ENCODE data around the gene FBLN7.

FBLN7 gene

DNA sequence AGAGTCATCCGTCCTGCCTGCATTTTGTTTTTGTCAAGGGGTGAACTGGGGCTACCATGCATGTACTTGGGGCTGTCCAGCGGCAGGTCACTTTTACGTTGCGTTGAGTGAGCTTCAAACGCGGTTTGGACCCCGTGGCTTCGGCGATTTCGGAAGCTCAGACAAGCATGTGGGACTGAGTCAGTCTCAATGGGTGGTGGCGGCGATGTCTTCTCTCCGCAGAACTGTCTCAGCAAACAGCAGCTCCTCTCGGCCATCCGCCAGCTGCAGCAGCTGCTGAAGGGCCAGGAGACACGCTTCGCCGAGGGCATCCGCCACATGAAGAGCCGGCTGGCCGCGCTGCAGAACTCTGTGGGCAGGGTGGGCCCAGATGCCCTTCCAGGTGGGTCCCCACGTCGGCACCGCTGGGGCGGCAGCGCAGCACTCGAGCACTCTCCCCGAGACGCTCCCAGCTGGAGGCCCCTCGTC, 21.3 kb downstream of the FBLN7 start:
- no peak for DNase-seq

DNA sequence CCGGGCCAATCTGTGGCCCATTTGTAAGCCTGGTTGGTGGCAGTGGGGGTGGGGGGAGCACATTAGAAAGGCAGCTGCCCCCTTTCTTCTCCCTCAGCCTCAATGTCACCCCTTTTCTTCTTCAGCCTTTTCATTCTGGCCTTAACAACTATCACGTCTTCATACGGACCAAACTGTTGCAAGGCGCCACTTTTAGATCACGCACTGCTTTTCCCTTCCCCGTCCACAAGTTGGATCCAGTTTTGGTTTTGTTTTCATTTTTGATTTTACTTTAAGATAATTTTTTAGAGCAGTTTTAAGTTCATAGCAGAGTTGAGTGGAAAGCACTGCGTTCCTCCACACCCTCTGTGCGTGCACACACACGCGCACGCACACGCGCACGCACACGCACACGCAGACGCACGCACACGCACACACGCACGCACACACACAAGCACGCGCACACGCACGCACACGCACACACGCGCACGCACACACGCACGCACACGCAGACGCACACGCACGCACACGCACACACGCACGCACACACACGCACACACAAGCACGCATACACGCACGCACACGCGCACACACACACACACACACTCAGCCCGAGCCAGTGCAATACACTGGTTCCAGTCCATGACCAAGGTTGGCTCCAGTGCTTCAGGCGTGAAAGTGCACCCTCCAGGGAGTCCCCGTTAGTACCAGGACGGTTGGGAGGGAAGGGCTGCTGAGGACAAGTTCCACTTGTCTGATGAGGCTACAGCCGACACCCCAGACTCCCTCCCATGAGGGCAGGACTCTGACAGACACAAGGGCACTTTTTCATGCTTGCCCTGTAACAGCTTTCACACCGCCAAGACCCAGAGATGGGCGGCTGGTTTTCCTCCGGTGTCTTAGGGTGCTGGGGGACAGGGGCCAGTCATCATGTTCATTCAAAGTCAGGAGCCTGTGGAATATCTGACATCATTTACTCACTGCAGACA, 22.4 kb downstream of the FBLN7 start:
- no peak for DNase-seq

GRCh38 chr2:112161431-112162145, 23.4 kb downstream of the FBLN7 start:
- DNase-seq = no peak

GRCh38 chr2:112162341-112162740, 24.2 kb downstream of the FBLN7 start:
- no peak for DNase-seq

- no peak for DNase-seq
Observed at GRCh38 chr2:112162956-112163355, 24.8 kb downstream of the FBLN7 start.

GRCh38 chr2:112163541-112163981, 25.4 kb downstream of the FBLN7 start:
- DNase-seq = no peak

DNA sequence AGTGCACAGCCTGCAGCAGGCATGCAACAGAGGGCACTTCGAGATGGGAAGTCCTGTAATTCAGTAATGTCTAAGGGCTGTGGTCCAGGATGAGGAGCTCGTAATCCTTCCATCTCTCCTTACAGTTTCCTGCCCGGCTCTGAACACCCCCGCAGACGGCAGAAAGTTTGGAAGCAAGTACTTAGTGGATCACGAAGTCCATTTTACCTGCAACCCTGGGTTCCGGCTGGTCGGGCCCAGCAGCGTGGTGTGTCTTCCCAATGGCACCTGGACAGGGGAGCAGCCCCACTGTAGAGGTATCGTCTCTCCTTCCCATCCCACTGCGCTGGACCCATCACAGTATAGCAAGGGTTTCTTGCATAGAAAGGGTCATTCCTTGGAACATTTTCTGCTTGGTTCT, 26.7 kb downstream of the FBLN7 start:
- no peak for DNase-seq

DNA sequence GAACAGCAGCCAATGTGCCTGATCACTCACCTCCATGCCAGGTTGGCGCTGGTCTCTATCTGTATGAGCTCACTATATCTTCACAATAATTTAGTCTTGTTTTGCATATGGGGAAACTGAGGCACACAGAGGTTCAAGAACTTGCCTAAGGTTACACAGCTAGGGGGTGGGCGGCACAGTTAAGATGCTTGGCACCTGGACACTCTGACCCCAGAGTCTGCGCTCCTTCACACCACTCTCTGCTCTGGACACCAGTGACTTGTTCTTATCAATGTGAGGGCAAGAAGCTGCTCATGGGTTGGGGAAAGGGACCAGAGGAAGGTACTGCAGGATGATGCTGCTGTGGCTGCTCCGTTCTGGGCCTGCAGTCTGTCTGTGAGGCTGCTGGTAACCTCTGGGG, 27.1 kb downstream of the FBLN7 start:
- no peak for DNase-seq

GRCh38 chr2:112166806-112167499, 28.8 kb downstream of the FBLN7 start:
- DNase-seq = no peak

GRCh38 chr2:112168422-112169124, 30.4 kb downstream of the FBLN7 start:
- DNase-seq = no peak

DNA sequence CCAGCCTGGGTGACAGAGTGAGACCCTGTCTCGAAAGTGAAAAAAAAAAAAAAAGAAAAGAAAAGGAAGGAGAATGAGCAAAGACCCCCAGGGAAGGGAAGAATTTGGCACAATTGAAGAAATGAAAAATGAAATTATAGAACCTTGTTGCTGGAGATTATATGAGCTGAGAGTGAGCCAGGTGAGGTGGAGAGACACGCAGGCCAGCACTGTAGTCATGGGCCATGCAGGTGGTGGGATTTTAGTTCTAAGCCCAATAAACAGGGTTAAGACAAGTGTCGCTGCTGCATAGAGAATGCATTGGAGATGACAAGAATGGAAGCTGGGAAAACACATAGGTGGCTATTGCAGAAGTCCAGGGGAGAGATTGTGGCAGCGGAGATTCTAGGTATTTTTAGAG, 32.3 kb downstream of the FBLN7 start:
- DNase-seq = no peak

DNA sequence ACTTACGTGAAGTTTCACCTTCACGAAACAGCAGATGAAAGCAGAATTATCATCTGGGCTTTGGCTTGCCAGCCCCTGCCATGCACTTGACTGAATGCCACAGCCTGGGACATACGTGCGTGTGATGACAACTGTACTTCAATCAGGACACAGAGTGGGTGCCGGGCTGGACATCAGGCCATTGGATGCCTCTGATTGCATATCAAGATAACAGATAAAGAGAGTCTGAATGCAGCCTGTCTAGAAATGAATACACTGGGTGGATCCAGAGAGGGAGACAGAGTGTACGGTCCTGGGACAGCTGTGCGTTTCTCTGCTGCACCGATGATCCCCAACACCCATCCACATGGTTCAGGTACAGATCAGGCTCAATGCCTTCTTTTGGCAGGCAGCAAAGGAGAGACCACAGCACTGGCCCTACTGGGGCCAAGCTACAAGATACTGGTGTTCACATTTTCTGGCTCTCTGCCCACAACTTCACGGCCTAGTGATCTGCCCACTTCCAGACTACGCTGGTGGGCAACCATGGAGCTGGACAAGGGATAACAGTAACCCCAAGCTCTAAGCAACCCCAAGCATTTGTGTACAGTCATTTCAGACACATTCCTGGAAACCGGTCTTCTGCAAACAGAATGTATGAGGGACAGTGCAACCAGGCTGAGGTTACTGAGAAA, 35.6 kb downstream of the FBLN7 start:
- DNase-seq = no peak

DNA sequence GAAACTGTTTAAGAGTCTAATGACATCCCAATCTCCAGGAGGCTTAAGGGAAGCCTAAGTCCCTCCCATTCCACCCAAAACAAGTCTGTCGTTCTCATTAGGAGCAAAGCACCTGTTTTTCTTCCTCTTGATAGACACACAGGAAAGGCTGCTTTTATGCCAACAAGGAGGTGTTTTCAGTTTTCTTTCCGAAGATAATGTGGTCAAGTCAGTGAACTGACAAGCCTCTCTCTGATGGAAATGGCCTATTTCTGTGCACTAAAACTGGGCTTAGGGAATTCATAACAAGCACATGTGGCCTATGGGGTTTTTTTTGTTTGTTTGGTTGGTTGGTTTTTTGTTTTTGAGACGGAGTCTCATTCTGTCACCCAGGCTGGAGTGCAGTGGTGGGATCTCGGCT, 36.2 kb downstream of the FBLN7 start:
- no peak for DNase-seq

GRCh38 chr2:112175333-112175732, 37.1 kb downstream of the FBLN7 start:
- no peak for DNase-seq

DNA sequence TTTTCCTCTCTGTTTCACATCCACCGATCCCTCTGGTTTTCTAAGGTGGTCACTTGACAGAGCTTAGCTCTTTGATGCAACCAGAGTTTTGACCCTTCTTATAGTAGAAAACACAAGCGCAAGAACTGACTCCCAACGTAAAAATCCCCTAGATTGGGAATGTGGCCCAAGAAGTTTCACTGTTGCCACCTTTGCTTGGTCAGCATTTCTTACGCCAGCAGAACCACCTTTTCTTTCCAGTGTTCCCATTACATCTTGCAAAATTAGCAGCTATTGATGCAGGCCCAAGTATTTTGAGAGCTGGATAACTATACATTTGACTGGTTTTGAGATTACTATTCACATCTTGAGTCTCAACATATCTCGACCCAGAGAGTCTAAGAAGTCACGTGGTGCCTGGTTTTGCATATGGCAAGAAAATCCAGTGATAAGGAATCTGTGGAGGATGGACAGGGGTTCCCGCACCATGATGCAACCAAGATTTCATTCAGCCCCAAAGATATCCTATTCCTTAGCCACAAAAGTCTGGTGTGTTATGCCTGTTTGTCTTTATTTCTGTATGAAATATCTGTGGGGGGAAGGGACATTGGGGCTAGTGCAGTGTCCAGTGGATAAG, 37.9 kb downstream of the FBLN7 start:
- DNase-seq = no peak

GRCh38 chr2:112181571-112182290, 43.5 kb downstream of the FBLN7 start:
- peak; percentile 73 for DNase-seq

DNA sequence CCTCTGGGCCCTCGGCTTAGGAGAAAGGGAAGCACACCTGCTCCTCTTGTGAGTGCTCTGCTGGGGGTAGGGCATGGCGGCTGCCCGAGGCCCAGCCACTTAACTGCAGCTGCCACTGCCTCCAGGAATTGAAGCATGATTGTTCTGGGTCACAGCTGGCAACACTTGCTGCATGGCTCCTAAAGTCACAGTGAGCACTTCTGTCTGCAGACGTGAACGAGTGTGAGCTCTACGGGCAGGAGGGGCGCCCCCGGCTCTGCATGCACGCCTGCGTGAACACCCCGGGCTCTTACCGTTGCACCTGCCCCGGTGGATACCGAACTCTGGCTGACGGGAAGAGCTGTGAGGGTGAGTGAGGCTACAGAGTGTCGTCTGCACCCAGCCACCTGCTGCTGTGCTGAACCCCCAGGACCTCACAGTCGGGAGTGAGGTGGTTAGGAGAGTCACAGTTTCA, 44.4 kb downstream of the FBLN7 start:
- DNase-seq = peak; percentile 54

DNA sequence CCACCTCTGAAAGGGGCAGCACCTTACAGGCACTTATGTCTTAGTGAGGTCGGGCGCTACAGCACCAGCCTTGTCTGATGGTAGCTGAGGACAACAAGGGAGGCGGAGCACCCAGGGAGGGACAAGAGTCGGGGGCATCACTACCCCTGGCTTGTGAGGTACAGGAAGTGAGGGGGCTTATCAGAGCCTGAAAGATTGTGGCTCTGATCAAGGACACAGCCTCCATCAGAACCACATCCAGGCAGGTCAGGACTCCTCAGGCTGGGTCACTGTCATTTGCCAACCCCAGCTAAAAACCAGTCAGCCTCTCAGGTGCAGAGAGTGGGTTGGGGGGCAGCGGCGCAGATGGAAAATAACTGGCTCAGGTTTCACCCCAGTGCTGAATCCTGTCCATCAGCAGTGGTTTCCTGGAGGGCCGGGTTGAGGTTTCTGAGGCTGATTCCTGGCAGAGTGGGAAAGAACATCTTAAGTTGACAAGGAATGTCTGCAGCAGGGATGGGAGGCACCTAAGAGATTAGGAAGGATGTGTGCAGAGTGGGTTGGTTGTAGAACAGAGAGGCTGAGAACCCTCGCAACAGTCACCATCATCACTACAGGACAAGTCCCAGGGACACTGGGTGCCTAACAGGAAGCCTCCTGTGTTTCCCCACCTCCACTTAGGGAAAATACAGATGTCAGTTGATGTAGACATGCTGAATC, 45.3 kb downstream of the FBLN7 start:
- no peak for DNase-seq

DNA sequence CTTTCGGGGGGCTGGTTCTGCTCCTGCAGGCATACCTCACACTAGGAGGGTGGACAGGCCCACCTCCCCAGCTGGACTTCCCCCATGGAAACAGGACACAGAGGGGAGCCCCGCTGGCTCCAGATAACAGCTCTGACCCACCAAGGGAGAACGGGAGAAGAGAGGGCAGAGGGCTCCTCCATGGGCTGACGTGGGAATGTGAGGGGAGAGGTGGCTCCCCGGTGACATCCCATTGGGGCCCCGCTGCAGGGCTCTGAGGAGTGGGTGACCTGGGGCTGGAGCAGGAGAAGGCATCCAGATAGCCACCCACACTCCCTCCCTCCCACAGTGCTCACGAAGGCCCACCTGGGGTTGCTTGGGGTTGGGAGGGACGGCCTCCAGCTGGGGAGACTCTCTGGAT, 45.9 kb downstream of the FBLN7 start:
- no peak for DNase-seq

DNA sequence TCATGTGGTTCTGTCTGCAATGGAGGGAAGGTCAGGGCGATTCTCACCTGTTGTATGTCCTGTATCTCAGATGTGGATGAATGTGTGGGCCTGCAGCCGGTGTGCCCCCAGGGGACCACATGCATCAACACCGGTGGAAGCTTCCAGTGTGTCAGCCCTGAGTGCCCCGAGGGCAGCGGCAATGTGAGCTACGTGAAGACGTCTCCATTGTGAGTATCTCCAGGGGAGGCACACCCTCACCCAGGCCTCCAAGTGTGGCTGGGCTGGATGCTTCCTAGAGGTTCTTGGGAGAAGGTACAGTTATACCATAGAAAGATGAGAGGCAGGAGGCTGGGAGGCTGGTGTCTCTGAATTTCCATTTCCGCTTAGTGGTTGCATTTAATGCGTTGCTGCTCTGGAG, 46.9 kb downstream of the FBLN7 start:
- no peak for DNase-seq
